GM21825 (cell line): ENCODE results near the gene CAPN12.

Source experiments
- ATAC-seq: cut with Tn5 transposase; IDR thresholded peaks from one replicate; pipeline ENCODE4 v1.9.1; 2021; ENCODE audit warnings: mild to moderate bottlenecking, moderate library complexity; ENCODE audit not compliant: unreplicated experiment

Gene CAPN12

GRCh38 chr19:38698225-38699026 is 45.8 kb downstream of the CAPN12 start:
- no peak for ATAC-seq

GRCh38 chr19:38697641-38698071 is 46.6 kb downstream of the CAPN12 start:
- no peak for ATAC-seq

- ATAC-seq = no peak
Measured at GRCh38 chr19:38697197-38697596, 47.1 kb downstream of the CAPN12 start.

GRCh38 chr19:38696729-38697055 is 47.6 kb downstream of the CAPN12 start:
- no peak for ATAC-seq

GRCh38 chr19:38695832-38696728 is 48.2 kb downstream of the CAPN12 start:
- no peak for ATAC-seq

GRCh38 chr19:38695317-38695683 is 49.0 kb downstream of the CAPN12 start:
- no peak for ATAC-seq

GRCh38 chr19:38693380-38694223 is 50.7 kb downstream of the CAPN12 start:
- ATAC-seq = no peak

- ATAC-seq = no peak
Measured at GRCh38 chr19:38692458-38693379, 51.6 kb downstream of the CAPN12 start.

- no peak for ATAC-seq
Measured at GRCh38 chr19:38691938-38692457, 52.3 kb downstream of the CAPN12 start.

GRCh38 chr19:38690832-38691231 is 53.4 kb downstream of the CAPN12 start:
- no peak for ATAC-seq

- ATAC-seq = no peak
Measured at GRCh38 chr19:38690146-38690545, 54.1 kb downstream of the CAPN12 start.

GRCh38 chr19:38687837-38688378 is 56.4 kb downstream of the CAPN12 start:
- ATAC-seq = no peak

- ATAC-seq = no peak
Measured at GRCh38 chr19:38686530-38686888, 57.8 kb downstream of the CAPN12 start.

- ATAC-seq = no peak
Measured at GRCh38 chr19:38685666-38686529, 58.4 kb downstream of the CAPN12 start.

GRCh38 chr19:38684862-38685665 is 59.2 kb downstream of the CAPN12 start:
- ATAC-seq = no peak

- no peak for ATAC-seq
Measured at GRCh38 chr19:38684078-38684861, 60.0 kb downstream of the CAPN12 start.
